HCT116 (cell line): ENCODE data around the gene MICAL1. TPM values are rescaled to one million over a fixed set of nuclear protein-coding genes. Genes with fewer than 3 reads are reported as not detected.
A peak's percentile ranks its signal among the peaks of the same experiment; 100 is the strongest.

Source experiments
- ATAC-seq: fragments of 200-7000 bp; cut with Tn5 transposase; 2 replicates; pipeline ENCODE4 v1.9.1; 2020; ENCODE audit warnings: mild to moderate bottlenecking, moderate library complexity
- Bru-seq: library from RNA; stranded (reverse); fragments of 400-500 nt; gene quantifications from one replicate; lab custom pipeline; 2021; lab: Mats Ljungman, UMichigan
- BruChase-seq, 2 experiments: library from RNA; stranded (reverse); fragments of 400-500 nt; gene quantifications; one replicate each; lab custom pipeline; 2021; lab: Mats Ljungman, UMichigan
- BruUV-seq: library from RNA; stranded (reverse); fragments of 400-500 nt; replicated peaks from 2 replicates; lab custom pipeline; 2021; lab: Mats Ljungman, UMichigan
- CTCF ChIA-PET: fragments of 300-600 bp; sonication (Branson Sonifier 250); formaldehyde crosslinking; loops from one replicate; lab custom pipeline; 2021; ENCODE audit warnings: antibody characterized with exemption; lab: Charles Lee
- POLR2A ChIA-PET: fragments of 300-600, 350-600 bp; sonication (Branson Sonifier 250); formaldehyde crosslinking; loops from one replicate; lab custom pipeline; 2021; ENCODE audit warnings: antibody characterized with exemption; lab: Charles Lee
- RAD21 ChIA-PET, 2 experiments: fragments of 300-600 bp; sonication (Branson Sonifier 250); formaldehyde crosslinking; loops; one replicate each; lab custom pipeline; 2023; ENCODE audit warnings: low total read pairs in 2 of 2; ENCODE audit not compliant: uncharacterized antibody in 2 of 2, unreplicated experiment in 2 of 2, low non-redundant PET in 1 of 2; lab: Charles Lee
- DNase-seq: peaks from one replicate; pipeline ENCODE4 v3.0.0-alpha.2; 2010; ENCODE audit warnings: low read depth, low spot score
- H2AFZ ChIP-seq: fragments of 200-600 bp; shearing (Covaris generic), sonication (generic); 2 replicates; pipeline ENCODE4 v1.6.1; 2017; ENCODE audit warnings: low read depth, mixed run types, mixed read lengths, antibody characterized with exemption, low read length; ENCODE audit not compliant: poor library complexity, severe bottlenecking
- H3K27ac ChIP-seq: 2 replicates; pipeline ENCODE4 v1.5.1; 2012; ENCODE audit warnings: low read depth, low read length
- H3K27me3 ChIP-seq: fragments of 200-600 bp; sonication (generic); 2 replicates; pipeline ENCODE4 v1.6.1; 2016; ENCODE audit warnings: mixed run types, low read length, mixed read lengths; ENCODE audit not compliant: insufficient read depth
- H3K36me3 ChIP-seq, 2 experiments: fragments of 200-500 bp in 1 of 2; fragments of 200-600 bp in 1 of 2; sonication (Bioruptor generic) in 1 of 2; sonication (generic) in 1 of 2; 2 replicates each; pipeline versions ENCODE4 v1.5.1 to v1.6.1; 2014 to 2016; ENCODE audit warnings: low read length in 2 of 2, inconsistent platforms in 1 of 2, mixed read lengths in 1 of 2, mixed run types in 1 of 2; ENCODE audit not compliant: insufficient read depth in 2 of 2, control insufficient read depth in 1 of 2
- H3K4me1 ChIP-seq, 2 experiments: fragments of 200-600 bp in 1 of 2; sonication (generic) in 1 of 2; 2 replicates each; pipeline versions ENCODE4 v1.5.1 to v1.6.1; 2012 to 2017; ENCODE audit warnings: low read length in 2 of 2, inconsistent platforms in 1 of 2, mild to moderate bottlenecking in 1 of 2, mixed read lengths in 1 of 2, mixed run types in 1 of 2, moderate library complexity in 1 of 2; ENCODE audit not compliant: insufficient read depth in 2 of 2, control insufficient read depth in 1 of 2
- H3K4me2 ChIP-seq: fragments of 200-600 bp; sonication (generic); 2 replicates; pipeline ENCODE4 v1.6.1; 2017; ENCODE audit warnings: mixed run types, low read length, mixed read lengths
- H3K4me3 ChIP-seq, 2 experiments: fragments of 200-600 bp in 1 of 2; sonication (generic) in 1 of 2; replicated peaks in 1 of 2; 2 replicates each; pipeline ENCODE4 v1.5.1; 2011 to 2016; ENCODE audit warnings: low read length in 2 of 2, control low read depth in 1 of 2, low read depth in 1 of 2, mild to moderate bottlenecking in 1 of 2, mixed read lengths in 1 of 2, mixed run types in 1 of 2
- H3K79me2 ChIP-seq: fragments of 200-600 bp; sonication (generic); 2 replicates; pipeline ENCODE4 v1.6.1; 2017; ENCODE audit warnings: mild to moderate bottlenecking, mixed run types, low read length, moderate library complexity, mixed read lengths; ENCODE audit not compliant: insufficient read depth
- H3K9ac ChIP-seq: fragments of 200-600 bp; sonication (generic); 2 replicates; pipeline ENCODE4 v1.6.1; 2016; ENCODE audit warnings: low read length, mixed read lengths
- H3K9me2 ChIP-seq: fragments of 200-600 bp; sonication (generic), shearing (Covaris generic); 2 replicates; pipeline ENCODE4 v1.6.1; 2017; ENCODE audit warnings: mixed run types, mild to moderate bottlenecking, moderate library complexity; ENCODE audit not compliant: insufficient read depth
- H3K9me3 ChIP-seq, 2 experiments: fragments of 200-500 bp in 1 of 2; fragments of 200-600 bp in 1 of 2; sonication (Bioruptor generic) in 1 of 2; sonication (generic) in 1 of 2; 2 replicates each; pipeline ENCODE4 v1.6.1; 2014 to 2017; ENCODE audit warnings: low read length in 2 of 2, mixed read lengths in 2 of 2, inconsistent platforms in 1 of 2, low read depth in 1 of 2, mild to moderate bottlenecking in 1 of 2, mixed run types in 1 of 2, moderate library complexity in 1 of 2; ENCODE audit not compliant: control insufficient read depth in 1 of 2, insufficient read depth in 1 of 2
- H4K20me1 ChIP-seq: fragments of 200-600 bp; sonication (generic), shearing (Covaris generic); 2 replicates; pipeline ENCODE4 v1.6.1; 2017; ENCODE audit warnings: mixed run types, mild to moderate bottlenecking, moderate library complexity; ENCODE audit not compliant: insufficient read depth
- CTCF ChIP-seq, 3 experiments: fragments of 200-600 bp in 1 of 3; sonication (generic) in 1 of 3; IDR thresholded peaks in 2 of 3; conservative IDR thresholded peaks in 1 of 3; 2 replicates each; pipeline ENCODE4 v1.5.1; 2012 to 2017; ENCODE audit warnings: low read depth in 2 of 3, low read length in 2 of 3, antibody characterized with exemption in 1 of 3, borderline replicate concordance in 1 of 3, control low read depth in 1 of 3, mild to moderate bottlenecking in 1 of 3, mixed read lengths in 1 of 3, mixed run types in 1 of 3, moderate library complexity in 1 of 3; ENCODE audit not compliant: insufficient read depth in 1 of 3
- MAX ChIP-seq: IDR thresholded peaks from 2 replicates; pipeline ENCODE4 v1.6.1; 2012
- POLR2AphosphoS5 ChIP-seq: IDR thresholded peaks from 2 replicates; pipeline ENCODE4 v1.6.1; 2011; ENCODE audit warnings: mild to moderate bottlenecking, low read depth, low read length, moderate library complexity
- ZFX ChIP-seq: fragments of 450-650 bp; IDR thresholded peaks from 2 replicates; pipeline ENCODE4 v1.6.1; 2017
- intact Hi-C: fragments of 100-400 bp; cut with micrococcal nuclease; formaldehyde crosslinking; loops from 2 replicates; pipeline ENCODE4 v1.10.0; 2022
- long read RNA-seq: library from polyadenylated mRNA; unstranded; transcript quantifications from one replicate; pipeline ENCODE4 v2.0.0, GENCODE V29; 2021; ENCODE audit not compliant: unreplicated experiment
- polyA plus RNA-seq: library from polyadenylated mRNA; unstranded; fragments of >200 nt; gene quantifications from 2 replicates; pipeline ENCODE4 v1.2.1, GENCODE V29; 2012; ENCODE audit warnings: missing spikeins
- total RNA-seq: library from RNA; stranded (reverse); gene quantifications from one replicate; pipeline ENCODE4 v1.2.1, GENCODE V29; 2021; ENCODE audit not compliant: unreplicated experiment
- TF ChIP-seq, protein P1 (sequence below): IDR thresholded peaks from 2 replicates; pipeline ENCODE4 v1.6.1; 2012

MICAL1 gene, protein sequence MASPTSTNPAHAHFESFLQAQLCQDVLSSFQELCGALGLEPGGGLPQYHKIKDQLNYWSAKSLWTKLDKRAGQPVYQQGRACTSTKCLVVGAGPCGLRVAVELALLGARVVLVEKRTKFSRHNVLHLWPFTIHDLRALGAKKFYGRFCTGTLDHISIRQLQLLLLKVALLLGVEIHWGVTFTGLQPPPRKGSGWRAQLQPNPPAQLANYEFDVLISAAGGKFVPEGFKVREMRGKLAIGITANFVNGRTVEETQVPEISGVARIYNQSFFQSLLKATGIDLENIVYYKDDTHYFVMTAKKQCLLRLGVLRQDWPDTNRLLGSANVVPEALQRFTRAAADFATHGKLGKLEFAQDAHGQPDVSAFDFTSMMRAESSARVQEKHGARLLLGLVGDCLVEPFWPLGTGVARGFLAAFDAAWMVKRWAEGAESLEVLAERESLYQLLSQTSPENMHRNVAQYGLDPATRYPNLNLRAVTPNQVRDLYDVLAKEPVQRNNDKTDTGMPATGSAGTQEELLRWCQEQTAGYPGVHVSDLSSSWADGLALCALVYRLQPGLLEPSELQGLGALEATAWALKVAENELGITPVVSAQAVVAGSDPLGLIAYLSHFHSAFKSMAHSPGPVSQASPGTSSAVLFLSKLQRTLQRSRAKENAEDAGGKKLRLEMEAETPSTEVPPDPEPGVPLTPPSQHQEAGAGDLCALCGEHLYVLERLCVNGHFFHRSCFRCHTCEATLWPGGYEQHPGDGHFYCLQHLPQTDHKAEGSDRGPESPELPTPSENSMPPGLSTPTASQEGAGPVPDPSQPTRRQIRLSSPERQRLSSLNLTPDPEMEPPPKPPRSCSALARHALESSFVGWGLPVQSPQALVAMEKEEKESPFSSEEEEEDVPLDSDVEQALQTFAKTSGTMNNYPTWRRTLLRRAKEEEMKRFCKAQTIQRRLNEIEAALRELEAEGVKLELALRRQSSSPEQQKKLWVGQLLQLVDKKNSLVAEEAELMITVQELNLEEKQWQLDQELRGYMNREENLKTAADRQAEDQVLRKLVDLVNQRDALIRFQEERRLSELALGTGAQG
- total RNA-seq (23.9 TPM), Bru-seq, nascent RNA (percentile 52 among the genes with signal in this experiment), BruChase-seq, experiment 1, labeled RNA remaining after a 6-hour chase (percentile 67 among the genes with signal in this experiment), BruChase-seq, experiment 2, labeled RNA remaining after a 2-hour chase (percentile 66 among the genes with signal in this experiment)
- 18.8 TPM in 2 replicates for polyA plus RNA-seq
- long read RNA-seq, transcript MICAL1-202 (25 exons, 3,645 nt): major isoform, 9 of 58 reads
- long read RNA-seq, partial matches to known transcripts: 19 of 58 reads
- long read RNA-seq, other reads (novel, unspliced or antisense): 28 of 58 reads

DNA sequence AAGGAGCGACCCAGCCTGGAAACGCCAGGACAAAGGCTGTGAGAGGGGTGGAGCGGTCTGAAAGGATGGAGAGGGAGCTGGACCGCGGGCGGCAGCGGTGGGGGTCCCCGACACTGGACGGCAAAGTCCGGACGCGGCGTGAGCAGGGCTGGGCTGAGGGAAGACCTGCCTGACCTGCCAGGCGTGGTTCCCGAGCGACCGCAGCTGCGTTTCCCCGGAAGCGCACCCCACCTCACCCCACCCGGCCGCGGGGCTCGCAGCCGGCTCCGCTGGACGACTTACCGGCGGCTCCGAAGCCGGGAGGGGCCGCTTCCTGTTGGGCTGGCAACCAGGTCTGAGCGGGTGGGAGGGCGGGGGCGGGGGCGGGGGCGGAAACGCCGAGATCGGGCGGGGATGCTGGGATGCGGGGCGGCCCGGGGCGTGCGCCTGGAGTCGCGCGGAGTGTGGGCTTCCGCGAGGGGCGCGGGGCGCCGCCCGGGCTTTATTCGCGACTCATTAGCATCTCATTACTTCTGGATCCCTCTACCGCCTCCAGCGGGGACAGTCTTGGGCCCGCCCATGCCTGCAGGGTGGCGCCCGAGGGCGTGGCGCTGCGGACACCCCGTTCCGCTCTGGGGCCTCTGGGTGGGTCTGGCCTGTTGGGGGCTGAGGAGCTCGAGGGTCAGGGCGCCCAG lies at the start of gene MICAL1:
MICAL1 (minus strand) TSS at position 336 of the 674 bp plus-strand sequence. CDS start 1,576 bp downstream, outside the sequence.
- DNase-seq (no peak), ATAC-seq (peak; percentile 91)
- H3K27me3 ChIP-seq: no peaks in the 10 kb centered on the region
- H3K79me2 ChIP-seq: no peaks in the 10 kb centered on the region
- ChIA-PET RAD21 (no interaction called here), CTCF (interaction anchor here (1.2 kb wide), 1 partner anchor 15 kb away, joined by 3 read pairs; the partner anchor contains the start of genes PPIL6 and SMPD2), POLR2A (interaction anchor here (0.6 to 1.4 kb wide), 4 partner anchors 13 to 1626 kb away, joined by 3 to 5 read pairs (median 4); partner anchors contain the start of genes PPIL6 and SMPD2)
- peak within 1 kb of the TSS; percentile 82 to 85 for H3K4me3 ChIP-seq
- peaks cover 4 to 43% of the 10 kb centered on the region in 2 experiments; a peak in 3 of 4 replicates for H3K4me1 ChIP-seq
- peaks cover 0 to 5% of the 10 kb centered on the region in 2 experiments; a peak in 1 of 4 replicates for H3K36me3 ChIP-seq
- H3K9me3 ChIP-seq: no peaks in the 10 kb centered on the region
- intact Hi-C loops: no loop called here
- H3K27ac ChIP-seq: peak within 1 kb of the TSS; percentile 77
- peak within 1 kb of the TSS; percentile 93 for H3K4me2 ChIP-seq
- TF ChIP-seq CTCF (IDR thresholded peaks at IDR 0.05 in 2 of 3, conservative IDR thresholded peaks at IDR 0.05 in 1 of 3; ENCODE audit: borderline replicate concordance in 1 of 3, insufficient read depth in 1 of 3, low read depth in 2 of 3, low read length in 2 of 3) (peak in 1 of 3 experiments; percentile 46; a peak in 2 of 6 replicates), MAX (peak; percentile 18; the same call in 1 of the 2 replicates), ZFX (0 out of 2 replicates have a peak, but pooled peaks have one; percentile 33), POLR2AphosphoS5 (peak; percentile 70)
- TF ChIP-seq, protein P1, sequence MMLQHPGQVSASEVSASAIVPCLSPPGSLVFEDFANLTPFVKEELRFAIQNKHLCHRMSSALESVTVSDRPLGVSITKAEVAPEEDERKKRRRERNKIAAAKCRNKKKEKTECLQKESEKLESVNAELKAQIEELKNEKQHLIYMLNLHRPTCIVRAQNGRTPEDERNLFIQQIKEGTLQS: no peak
- TF ChIP-seq, all 23 proteins: peak for 4
- peak within 1 kb of the TSS; percentile 61 for H3K9ac ChIP-seq
- peak within 1 kb of the TSS; percentile 32 for H2AFZ ChIP-seq
- no peaks in the 10 kb centered on the region for H4K20me1 ChIP-seq
- H3K9me2 ChIP-seq: no peaks in the 10 kb centered on the region
- no TSS peak for BruUV-seq
